Kidney (tissue), 14 donors: Measurements from ENCODE around the gene AKAP6. TPM values are rescaled to one million over a fixed set of nuclear protein-coding genes. Genes with fewer than 3 reads are reported as not detected.
A peak's percentile ranks its signal among the peaks of the same experiment; 100 is the strongest.

Experiments used
- DNase-seq, 5 donors: peaks; one replicate each; pipeline ENCODE4 v3.0.0-alpha.2; 2013 to 2020
- FAIRE-seq: peaks from 2 replicates; lab custom pipeline; 2012; peaks lifted over from hg19 to GRCh38; lab: Jason Lieb, UNC
- H3K27ac ChIP-seq, 2 donors: one replicate each; pipeline ENCODE4 v1.7.0; 2013; ENCODE audit warnings: low read depth in 2 of 2, low read length in 2 of 2, inconsistent platforms in 1 of 2
- H3K27me3 ChIP-seq: one replicate; pipeline ENCODE4 v1.7.1; 2013; ENCODE audit warnings: low read length, inconsistent platforms; ENCODE audit not compliant: control insufficient read depth, insufficient read depth
- H3K36me3 ChIP-seq, 3 donors: one replicate each; pipeline versions ENCODE4 v1.7.0 to v1.7.1; 2013; ENCODE audit warnings: low read length in 3 of 3, control low read depth in 1 of 3, inconsistent platforms in 1 of 3; ENCODE audit not compliant: insufficient read depth in 3 of 3, control insufficient read depth in 2 of 3
- H3K4me1 ChIP-seq, 3 donors: one replicate each; pipeline versions ENCODE4 v1.7.0 to v1.7.1; 2013; ENCODE audit warnings: low read length in 3 of 3, inconsistent platforms in 1 of 3, low read depth in 1 of 3; ENCODE audit not compliant: control insufficient read depth in 2 of 3, insufficient read depth in 2 of 3
- H3K4me3 ChIP-seq, 3 donors: one replicate each; pipeline versions ENCODE4 v1.7.0 to v1.8.1; 2013; ENCODE audit warnings: low read length in 3 of 3, control low read depth in 1 of 3, inconsistent platforms in 1 of 3
- H3K9ac ChIP-seq, 3 donors: one replicate each; pipeline versions ENCODE4 v1.7.0 to v1.7.1; 2013; ENCODE audit warnings: low read length in 3 of 3, control low read depth in 1 of 3, inconsistent platforms in 1 of 3
- H3K9me3 ChIP-seq, 3 donors: one replicate each; pipeline versions ENCODE4 v1.7.0 to v1.7.1; 2013; ENCODE audit warnings: low read length in 3 of 3, control low read depth in 1 of 3, inconsistent platforms in 1 of 3; ENCODE audit not compliant: control insufficient read depth in 2 of 3, insufficient read depth in 1 of 3
- intact Hi-C: fragments of 100-400 bp; cut with DNase I; formaldehyde crosslinking; loops from one replicate; pipeline ENCODE4 v1.11.1; 2022
- polyA plus RNA-seq: library from polyadenylated mRNA; stranded (reverse); fragments of 350-450 nt; fragmentation: Illumina TruSeq; extraction: RNeasy Lipid Tissue Mini Kit (QIAGEN cat#74804); gene quantifications from one replicate; pipeline ENCODE4 v1.2.3, GENCODE V29; 2014; ENCODE audit warnings: low read depth, low replicate concordance; ENCODE audit not compliant: insufficient read depth
- total RNA-seq: library from RNA; stranded (reverse); fragmentation: NEBNext Ultra II Directional; extraction: Animal tissue kit (Norgen Biotek cat#: 25700); gene quantifications from one replicate; pipeline ENCODE4 v1.2.1, GENCODE V29; 2021
- TF ChIP-seq, protein P1 (sequence below): IDR thresholded peaks from 3 replicates; pipeline ENCODE4 v1.5.1; 2012; ENCODE audit warnings: mild to moderate bottlenecking, moderate library complexity, borderline replicate concordance; ENCODE audit not compliant: insufficient read depth; ENCODE audit errors: extremely low read depth
- donor health status: control.
- donor health status: control.
- donor health status: control.
- donor health status: control.
- donor health status: control.
- donor health status: DM: yes; HTN: yes; CAD: no.
- donor health status: Normal renal cell carcinoma (clear cell type).

Gene AKAP6
- total and polyA plus RNA-seq, 2 donors from 2014 or later: 0.92 to 10.5 TPM

DNA sequence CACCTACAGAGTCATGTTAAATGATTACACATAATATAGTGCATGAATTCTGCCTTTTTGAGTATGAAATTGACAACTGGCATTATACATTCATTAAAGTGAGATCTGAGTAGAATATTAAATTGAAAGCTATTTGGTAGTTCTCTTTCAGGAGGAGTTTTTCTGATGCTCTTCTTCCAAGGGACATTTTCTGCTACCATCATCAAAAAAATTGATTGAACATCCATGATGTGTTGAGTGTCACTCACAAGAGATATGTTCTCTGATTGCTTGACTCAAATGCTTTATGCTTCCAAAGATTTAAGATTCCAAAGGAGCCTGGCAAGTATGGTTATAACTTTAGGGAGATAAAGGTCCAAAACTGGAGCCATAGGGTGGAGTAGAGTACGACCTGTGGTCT lies 64.9 kb downstream of the AKAP6 start:
- no peaks in the 10 kb centered on the region for H3K36me3 ChIP-seq
- FAIRE-seq (no peak), DNase-seq (no peak)
- TF ChIP-seq, protein P1, sequence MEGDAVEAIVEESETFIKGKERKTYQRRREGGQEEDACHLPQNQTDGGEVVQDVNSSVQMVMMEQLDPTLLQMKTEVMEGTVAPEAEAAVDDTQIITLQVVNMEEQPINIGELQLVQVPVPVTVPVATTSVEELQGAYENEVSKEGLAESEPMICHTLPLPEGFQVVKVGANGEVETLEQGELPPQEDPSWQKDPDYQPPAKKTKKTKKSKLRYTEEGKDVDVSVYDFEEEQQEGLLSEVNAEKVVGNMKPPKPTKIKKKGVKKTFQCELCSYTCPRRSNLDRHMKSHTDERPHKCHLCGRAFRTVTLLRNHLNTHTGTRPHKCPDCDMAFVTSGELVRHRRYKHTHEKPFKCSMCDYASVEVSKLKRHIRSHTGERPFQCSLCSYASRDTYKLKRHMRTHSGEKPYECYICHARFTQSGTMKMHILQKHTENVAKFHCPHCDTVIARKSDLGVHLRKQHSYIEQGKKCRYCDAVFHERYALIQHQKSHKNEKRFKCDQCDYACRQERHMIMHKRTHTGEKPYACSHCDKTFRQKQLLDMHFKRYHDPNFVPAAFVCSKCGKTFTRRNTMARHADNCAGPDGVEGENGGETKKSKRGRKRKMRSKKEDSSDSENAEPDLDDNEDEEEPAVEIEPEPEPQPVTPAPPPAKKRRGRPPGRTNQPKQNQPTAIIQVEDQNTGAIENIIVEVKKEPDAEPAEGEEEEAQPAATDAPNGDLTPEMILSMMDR: no peak
- no peaks in the 10 kb centered on the region for H3K4me1 ChIP-seq
- H3K4me3 ChIP-seq: no peak overlapping the region
- H3K9ac ChIP-seq: no peak overlapping the region
- H3K9me3 ChIP-seq: no peaks in the 10 kb centered on the region
- intact Hi-C loops: no loop called here
- H3K27me3 ChIP-seq: no peaks in the 10 kb centered on the region
- H3K27ac ChIP-seq: no peak overlapping the region

DNA sequence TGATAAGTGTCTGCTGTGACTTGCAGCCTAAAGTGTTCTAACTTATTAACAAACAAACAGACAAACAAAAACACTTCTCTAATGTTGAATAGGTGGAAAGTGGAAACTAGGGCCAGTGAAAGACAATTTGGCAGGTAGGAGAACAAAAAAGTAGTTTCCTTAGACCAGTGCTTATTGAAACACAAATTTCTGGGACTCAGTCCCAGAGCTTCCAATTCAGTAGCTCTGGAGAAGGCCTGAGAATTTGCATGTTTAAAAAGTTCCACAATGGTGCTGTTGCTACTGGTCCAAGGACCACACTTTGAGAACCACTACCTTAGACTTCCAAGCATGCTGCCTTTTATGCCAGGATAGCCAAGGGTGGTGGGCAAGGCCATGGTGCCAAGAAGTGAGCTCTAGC lies 67.8 kb downstream of the AKAP6 start:
- Histone ChIP-seq H3K27me3 (no peaks in the 10 kb centered on the region), H3K9ac (no peak overlapping the region), H3K36me3 (no peaks in the 10 kb centered on the region), H3K4me1 (no peaks in the 10 kb centered on the region), H3K27ac (no peak overlapping the region), H3K9me3 (no peaks in the 10 kb centered on the region), H3K4me3 (no peak overlapping the region)
- TF ChIP-seq, protein P1: no peak
- FAIRE-seq (no peak), DNase-seq (no peak)
- intact Hi-C loops: no loop called here

DNA sequence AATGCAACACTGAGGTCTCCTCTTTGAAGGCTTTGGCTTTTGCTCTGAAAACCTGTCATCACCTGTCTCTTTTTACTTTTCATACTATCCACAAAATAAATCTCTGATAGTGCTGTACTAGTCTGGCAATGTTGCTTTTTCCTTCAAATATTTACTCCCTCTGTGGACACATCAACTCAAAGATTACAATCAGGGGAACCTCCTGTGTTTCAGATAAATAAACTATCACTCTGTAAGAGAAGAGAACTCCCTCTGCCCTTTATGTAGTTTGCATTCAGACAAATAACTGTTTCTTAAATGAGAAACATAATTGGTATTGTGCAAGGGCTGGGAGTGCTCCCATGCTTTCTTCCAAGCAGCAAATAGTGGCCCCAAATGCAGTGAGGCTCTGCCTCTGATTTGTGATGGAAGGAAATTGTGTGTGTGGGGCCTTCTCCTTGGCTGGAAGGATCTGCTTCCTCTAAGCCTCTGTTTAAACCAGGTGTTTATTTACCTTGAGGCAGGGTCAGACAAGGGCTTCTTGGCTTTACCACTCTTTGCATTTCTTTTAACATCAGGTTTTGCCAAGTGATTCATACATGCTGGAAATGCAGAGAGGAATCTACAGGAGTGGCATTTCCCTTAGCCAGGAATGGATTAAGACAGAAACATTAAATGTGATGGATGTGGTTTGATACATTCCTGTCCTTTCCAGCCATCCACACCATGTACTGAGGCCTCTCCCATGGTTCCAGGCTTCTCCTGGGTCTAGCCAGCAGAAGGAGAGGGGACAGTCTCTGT lies 69.0 kb downstream of the AKAP6 start:
- Histone ChIP-seq H3K27ac (no peak overlapping the region), H3K9ac (no peak overlapping the region), H3K9me3 (no peaks in the 10 kb centered on the region), H3K27me3 (no peaks in the 10 kb centered on the region), H3K4me1 (no peaks in the 10 kb centered on the region), H3K4me3 (no peak overlapping the region), H3K36me3 (no peaks in the 10 kb centered on the region)
- intact Hi-C loops: no loop called here
- DNase-seq (peak in 2 of 5 donors; percentile 6 to 26), FAIRE-seq (no peak)
- TF ChIP-seq, protein P1: no peak
